Erythroblast (primary cell): ENCODE results near the gene ASH1L.

ENCODE experiments used
- DNase-seq, 2 experiments: peaks; one replicate each; lab custom pipeline; 2025; lab: John Stamatoyannopoulos, UW
- GATA1 ChIP-seq: IDR thresholded peaks from 2 replicates; pipeline ENCODE4 v1.6.1; 2011; ENCODE audit warnings: low read depth, mild to moderate bottlenecking, control low read depth, low read length, moderate library complexity
- POLR2A ChIP-seq: IDR thresholded peaks from 2 replicates; pipeline ENCODE4 v1.6.1; 2011; ENCODE audit warnings: mild to moderate bottlenecking, low read length

The ASH1L gene

DNA sequence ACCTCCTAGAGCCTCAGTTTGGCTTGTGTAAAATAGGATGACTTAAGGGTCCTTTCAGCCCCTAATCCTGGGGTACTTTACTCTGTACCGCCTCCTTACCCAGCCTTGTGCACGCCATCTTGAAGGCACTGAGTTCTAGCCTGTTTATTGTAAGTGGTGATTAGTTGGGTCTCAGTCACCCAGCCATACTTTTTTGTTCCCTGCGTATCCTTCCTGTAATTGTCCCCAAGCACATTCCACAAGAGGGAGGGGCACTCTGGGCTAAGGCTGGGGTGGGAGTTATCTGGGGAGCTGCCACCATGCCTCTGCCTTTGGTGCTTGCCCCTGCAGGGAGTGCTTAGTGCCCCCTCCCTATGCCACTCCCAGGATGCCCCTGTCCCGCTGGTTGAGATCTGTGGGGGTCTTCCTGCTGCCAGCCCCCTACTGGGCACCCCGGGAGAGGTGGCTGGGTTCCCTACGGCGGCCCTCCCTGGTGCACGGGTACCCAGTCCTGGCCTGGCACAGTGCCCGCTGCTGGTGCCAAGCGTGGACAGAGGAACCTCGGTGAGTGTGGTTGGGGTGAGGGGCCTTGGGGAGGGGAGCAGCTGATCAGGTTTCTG, 253.1 kb downstream of the ASH1L start:
- peak in 1 of 2 experiments; percentile 62 for DNase-seq
- TF ChIP-seq GATA1, result no peak
- no peak for TF ChIP-seq POLR2A

DNA sequence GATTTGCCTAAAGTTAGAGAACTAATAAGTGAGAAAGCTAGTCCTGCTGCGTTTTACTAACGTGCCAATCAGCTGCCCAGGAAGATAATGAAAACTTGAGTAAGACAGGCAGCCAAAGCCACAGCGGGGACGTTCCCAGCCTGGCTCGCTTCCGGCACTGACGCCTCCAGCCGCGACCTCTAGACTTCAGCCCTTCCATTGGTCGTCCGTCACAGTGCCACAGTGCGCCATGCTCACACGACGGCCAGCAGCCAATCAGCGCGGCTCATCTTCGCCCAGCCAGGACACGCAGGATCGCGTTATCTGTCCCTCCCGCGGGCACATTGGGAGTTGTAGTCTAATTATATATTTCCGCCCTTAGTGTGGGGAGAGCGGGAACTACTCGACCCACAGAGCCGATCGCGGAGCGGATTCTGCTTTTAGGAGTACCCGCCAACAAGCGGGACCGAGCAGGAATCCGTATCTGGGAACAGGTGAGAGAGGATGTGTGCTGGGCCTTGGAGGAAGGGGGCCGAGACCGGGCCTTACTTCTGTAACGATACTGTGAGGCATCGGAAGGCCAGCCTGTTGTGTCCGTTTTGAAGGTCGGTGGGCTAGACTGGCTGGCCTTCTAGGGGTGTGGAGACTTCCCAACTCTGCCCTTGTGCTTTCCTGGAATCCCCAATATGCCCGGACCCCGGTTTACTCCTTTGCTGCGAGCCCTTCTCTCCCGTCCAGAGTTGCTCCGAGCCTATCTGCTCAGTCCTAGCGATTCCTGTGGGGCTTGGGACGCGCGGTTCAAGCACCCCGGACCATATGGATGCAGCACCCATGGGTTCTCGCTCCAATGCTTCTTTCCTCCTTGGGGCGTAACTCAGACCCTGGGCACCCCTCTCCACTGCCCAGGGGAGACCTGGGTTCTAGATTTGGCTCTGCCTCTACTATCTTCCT, 253.8 kb downstream of the ASH1L start, which contains the start of gene FDPS:
FDPS (plus strand) TSS at position 374 of the 930 bp plus-strand sequence. CDS start 924 bp downstream, outside the sequence.
- TF ChIP-seq GATA1 (peak; percentile 94), POLR2A (peak; percentile 91)
- peak; percentile 99 to 100 for DNase-seq

DNA sequence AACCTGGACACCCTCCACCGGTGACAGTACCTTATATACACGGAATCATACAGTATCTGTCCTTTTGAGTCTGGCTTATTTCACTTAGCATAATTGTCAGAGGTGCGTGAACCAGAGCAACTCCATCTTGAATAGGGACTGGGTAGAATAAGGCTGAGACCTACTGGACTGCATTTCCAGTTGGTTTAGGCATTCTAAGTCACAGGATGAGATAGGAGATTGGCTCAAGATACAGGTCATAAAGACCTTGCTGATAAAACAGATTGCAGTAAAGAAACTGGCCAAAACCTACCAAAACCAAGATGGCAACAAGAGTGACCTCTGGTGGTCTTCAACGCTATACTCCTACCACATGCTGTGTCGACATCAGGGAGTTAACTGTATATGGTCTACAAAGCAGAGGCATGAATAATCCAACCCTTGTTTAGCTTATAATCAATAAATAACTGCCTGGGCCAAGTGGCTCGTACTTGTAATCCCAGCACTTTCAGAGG, 255.3 kb downstream of the ASH1L start:
- peak; percentile 72 to 83 for DNase-seq
- no peak for TF ChIP-seq GATA1
- no peak for TF ChIP-seq POLR2A

DNA sequence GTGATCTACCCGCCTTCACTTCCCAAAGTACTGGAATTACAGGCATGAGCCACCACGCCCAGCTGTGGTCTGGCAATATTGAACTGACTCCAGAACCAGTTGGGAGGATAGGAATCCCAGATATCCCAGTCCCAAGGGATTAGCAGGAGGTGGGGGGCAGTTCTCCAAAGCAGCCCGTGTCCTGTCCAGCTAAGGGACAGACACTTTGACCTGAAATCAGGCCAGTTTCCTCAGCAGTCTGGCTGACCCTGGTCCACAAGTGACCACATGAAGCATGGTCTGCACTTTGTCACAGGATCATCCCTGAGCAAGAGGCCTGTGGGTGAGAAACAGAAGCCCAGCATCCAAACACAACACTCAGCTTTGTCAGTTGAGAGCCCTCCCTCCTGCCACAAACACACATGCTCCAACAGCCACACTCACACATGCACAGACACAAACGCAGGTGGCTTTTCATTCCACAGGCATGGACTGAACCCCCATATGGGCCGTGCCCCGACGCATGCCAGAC, 256.7 kb downstream of the ASH1L start:
- DNase-seq, result no peak
- TF ChIP-seq POLR2A (no peak), GATA1 (no peak)

DNA sequence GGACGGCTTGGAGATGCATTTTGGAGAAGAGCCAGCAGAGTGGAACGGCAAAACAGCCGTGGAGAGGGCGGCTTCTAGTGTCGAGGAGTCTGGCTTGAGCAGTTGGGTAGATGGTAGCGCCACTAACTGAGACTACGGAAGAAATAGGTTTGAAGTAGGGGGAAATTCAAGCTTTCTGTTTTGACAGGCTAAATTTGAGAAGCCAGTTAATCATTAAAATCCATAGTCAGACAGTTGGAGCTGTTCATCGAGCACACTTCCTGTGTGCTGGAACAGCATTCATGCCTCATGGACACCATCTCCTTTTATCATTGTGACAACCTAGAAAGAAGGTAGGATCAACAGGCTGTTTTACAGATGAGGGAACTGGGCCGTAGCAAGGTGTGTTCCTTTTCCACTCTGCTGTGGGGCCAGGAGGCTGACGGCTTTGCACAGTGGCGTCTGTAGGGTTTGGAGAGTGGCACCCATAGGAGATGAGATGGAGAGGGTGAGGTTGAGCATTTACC, 258.0 kb downstream of the ASH1L start:
- TF ChIP-seq POLR2A, result no peak
- no peak for TF ChIP-seq GATA1
- no peak for DNase-seq

DNA sequence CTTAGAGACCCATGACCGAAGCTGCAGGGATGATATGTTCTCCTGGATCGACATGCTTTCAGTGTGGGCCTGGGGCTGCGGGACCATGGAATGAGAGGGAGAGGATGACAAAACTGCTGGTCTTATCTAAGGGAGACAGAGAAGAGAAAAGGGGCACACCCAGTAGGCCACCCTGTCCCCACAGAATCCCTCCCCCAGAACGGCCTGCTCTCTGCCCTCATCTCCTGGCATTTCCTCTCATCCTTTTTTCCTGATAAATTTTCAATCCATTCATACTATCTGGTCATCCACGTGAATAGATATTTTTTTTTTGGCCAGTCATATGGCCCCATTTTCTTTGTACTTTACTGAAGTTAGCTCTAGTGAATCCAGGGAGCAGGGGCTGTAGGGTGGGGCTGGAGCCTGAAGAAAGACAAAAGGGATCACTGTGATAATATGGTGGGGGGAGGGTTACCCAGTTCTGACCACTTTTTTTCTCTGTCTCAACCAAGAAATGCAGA, 261.2 kb downstream of the ASH1L start, which contains the start of gene PKLR:
PKLR (minus strand) TSS at position 97 of the 500 bp plus-strand sequence; CDS start at position 54, 43 bp downstream.
- peak; percentile 90 for TF ChIP-seq POLR2A
- no peak for TF ChIP-seq GATA1
- DNase-seq, result peak; percentile 73 to 84

DNA sequence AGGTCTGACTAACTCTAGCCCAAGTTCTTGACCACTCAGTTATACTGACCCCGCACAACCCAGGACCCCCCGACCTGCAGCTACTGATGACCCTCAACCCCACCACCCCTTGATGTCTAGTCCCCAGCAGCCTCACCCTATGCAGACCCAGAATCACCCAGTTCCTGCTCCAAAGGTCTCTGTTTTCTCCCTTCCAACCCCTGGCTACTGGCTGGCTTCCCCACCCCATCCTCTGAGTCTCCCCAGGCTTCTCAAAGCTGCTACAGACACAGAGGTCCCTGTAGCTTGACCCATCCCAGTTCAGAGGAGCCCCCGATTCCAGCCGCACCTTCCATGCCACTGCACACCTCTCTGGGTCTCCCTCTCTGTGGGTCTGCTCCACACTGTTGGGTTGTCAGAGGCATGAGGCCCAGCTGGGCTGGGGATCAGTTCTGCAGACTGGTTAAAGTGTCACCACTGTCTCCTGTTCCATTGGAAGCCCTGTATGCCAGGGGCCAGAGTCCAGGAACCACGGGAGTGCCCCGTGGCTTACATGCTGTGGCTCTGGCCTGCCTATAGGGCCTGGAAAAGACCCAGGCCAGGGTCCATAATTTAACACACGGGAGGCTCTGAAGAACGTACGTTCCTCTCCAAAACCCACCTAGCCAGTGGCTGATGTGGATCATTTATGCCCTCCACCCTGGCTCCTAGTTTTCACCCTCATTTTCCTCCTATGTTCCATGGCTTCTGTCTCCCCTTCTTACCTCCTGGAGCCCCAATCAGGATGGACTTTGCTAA, 261.9 kb downstream of the ASH1L start:
- TF ChIP-seq GATA1 (no peak), POLR2A (no peak)
- DNase-seq, result no peak

DNA sequence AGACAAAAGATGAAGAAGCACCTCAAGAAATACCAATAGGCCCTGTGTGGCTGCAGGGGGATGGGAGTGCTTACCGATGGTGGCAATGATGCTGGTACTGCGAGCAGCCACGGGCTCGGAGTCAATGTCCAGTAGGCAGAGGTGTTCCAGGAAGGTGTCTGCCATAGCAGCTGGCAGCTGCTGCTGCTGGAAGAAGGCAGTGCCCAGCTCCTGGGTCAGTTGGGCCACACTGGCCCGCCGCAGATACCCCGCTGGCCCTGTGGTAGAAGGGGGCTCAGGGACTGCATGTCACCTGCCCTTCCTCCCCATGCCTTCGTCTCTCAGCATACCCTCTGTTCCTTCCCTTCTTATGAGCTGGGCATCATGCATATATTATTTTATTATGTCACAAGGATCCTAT, 262.6 kb downstream of the ASH1L start:
- TF ChIP-seq POLR2A (no peak), GATA1 (no peak)
- DNase-seq, result no peak

DNA sequence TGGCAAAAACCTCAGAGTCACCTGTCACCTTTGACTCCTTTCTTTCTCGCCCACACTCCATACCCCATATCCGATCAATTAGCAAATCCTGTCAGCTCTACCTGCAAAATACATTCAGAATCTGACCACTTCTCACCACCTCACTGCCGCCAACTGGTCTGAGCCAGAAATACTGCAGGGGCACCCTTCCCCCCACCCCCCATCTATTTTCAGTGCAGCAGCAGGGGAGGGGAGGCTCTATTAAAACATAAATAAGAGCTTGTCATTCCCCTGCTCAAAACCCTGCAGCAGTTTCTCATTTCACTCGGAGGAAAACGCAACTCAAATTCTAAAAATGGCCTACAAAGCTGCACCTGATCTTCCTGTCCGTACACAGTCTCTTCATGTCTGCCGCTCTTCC, 265.2 kb downstream of the ASH1L start:
- DNase-seq, result no peak
- TF ChIP-seq GATA1 (no peak), POLR2A (no peak)

DNA sequence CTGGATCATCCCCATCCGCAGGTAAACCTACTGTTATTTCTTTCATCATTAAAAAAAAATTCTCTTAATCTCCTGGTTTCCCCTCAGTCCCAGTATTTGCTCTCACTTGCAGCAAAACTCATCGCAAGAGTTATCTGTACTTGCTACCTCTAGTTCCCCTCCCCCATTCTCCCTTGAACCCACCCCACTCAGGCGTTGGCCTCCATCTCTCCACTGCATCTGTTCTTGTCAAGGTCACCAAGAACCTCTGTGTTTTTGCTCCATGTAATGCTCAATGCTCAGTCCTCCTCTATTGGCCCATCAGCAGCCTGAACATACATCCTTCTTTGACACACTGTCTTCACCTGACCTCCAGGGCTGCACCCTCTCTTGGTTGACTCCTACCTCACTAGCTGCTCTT, 265.9 kb downstream of the ASH1L start:
- TF ChIP-seq GATA1 (no peak), POLR2A (no peak)
- DNase-seq, result peak; percentile 59 to 80

DNA sequence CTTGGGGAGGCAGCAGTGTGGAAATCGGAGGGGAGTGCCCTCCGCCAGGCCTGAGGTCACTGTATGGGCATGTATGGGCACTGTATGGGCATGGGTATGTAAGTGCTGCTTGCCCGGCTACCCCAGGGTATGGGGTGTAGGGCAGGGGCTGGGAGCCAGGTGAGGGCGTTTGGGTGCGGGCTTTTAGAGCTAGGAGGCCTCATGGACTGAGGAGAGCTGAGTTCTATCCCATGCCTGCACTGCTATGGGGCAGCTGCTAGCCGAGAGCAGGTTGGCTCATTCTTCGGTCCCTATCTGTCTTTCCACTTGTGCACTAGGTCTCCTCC, 266.7 kb downstream of the ASH1L start:
- DNase-seq, result no peak
- no peak for TF ChIP-seq POLR2A
- TF ChIP-seq GATA1, result no peak

DNA sequence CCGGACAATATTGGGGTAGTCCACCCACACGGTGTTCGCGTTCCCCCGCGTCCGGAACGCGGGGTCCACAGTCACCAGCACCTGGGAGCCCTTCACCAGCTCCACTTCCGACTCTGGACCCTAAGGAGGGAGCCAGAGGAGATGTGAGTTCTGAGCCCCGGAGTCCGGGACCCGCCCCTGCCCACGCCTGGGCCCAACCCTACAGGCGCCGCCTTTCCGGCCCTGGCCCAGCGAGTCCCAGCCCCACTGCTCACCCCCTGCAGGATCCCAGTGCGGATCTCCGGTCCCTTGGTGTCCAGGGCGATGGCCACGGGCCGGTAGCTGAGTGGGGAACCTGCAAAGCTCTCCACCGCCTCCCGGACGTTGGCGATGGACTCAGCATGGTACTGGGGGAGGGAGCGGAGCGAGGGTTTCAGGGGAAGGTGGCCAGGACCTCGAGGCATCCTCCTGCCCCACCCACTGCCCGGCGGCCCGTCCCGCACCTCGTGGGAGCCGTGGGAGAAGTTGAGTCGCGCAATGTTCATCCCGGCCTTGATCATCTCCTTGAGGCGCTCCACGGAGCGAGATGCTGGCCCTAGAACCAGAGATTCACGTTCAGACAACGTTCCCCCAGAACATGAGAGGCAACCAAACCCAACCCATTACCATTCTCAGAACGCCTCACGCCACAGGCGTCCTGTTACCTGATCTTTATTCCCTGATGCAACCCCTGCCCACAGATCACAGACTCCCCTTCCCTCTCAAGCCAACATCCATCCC, 267.2 kb downstream of the ASH1L start:
- no peak for TF ChIP-seq POLR2A
- TF ChIP-seq GATA1, result no peak
- no peak for DNase-seq
